GM19372 (cell line): ENCODE results near the gene DPYSL5.

ENCODE experiments used
- ATAC-seq: cut with Tn5 transposase; IDR thresholded peaks from one replicate; pipeline ENCODE4 v1.9.1; 2021; ENCODE audit warnings: mild to moderate bottlenecking, low read depth, moderate library complexity; ENCODE audit not compliant: unreplicated experiment

Gene DPYSL5

DNA sequence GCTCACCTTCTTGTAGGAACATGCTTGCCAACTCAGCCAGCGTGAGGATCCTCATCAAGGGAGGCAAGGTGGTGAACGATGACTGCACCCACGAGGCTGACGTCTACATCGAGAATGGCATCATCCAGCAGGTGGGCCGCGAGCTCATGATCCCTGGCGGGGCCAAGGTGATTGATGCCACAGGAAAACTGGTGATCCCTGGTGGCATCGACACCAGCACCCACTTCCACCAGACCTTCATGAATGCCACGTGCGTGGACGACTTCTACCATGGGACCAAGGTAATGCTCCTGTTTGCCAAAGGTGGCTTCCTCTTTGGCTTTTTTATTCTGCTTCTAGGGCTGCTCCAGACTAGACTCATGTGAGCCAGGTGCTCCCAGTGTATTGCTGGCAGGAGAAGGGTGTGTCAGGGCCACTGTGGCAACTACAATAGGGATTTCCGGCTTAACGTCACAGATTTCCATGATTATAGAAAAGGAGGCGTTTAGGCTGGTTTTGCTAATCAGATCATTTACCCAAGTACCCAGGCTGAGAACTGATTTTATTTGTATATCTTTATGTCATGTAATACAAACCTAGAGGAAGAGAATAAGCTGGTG lies 50.6 kb downstream of the DPYSL5 start:
- no peak for ATAC-seq

DNA sequence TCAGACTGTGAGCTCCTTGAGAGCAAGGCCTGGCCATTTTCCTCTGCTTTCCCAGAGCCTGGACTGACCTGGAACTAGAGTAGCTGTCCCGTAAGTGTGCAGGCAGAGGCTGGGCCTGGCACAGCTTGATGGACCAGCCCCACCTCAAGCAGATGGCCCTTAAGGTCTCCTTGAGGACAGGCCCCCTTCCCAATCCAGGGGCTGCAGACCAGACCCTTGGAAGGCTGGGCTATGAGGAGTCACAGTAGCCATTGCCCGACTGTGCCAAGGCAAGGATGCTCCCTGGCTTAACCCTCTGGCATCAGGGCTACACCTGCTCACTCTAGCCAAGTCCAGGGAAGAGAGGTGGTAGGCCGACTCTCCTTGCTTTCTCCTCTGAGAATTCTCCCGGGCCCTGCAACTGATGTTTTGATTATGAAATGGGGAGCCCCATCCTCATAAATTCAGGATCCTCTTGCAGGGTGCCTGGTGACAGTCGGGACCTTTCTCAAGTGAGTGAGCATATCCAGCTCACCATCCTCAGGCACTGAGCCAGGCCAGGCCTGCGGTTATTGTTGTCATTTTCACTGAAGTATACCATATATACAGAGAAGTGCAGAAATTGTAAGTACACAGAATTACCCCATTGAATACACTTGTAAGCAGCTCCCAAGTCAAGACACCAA lies 51.7 kb downstream of the DPYSL5 start:
- ATAC-seq = no peak

DNA sequence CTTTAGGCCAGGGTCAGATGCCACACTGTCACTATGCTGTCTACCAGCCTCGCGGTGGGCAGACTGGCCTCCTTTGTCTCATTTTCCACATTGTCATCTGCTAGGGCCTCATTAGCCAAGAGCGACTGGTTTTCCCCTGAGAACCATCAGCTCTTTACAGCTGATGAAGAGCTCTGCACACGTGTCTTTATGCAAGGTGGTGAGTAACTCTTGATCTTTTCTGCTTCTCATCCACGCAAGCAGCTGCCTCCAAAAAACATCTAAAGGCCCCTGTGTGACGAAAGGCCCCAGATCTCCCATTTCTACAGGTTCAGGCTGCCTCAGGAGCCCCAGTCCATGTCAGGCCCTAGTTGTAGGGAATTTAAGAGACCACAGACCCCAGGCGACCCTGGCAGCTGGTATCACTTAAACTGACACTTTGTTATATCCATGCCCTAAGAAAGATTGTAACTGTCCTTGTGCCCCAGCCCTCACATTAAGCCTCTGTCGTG lies 52.9 kb downstream of the DPYSL5 start:
- ATAC-seq = no peak

DNA sequence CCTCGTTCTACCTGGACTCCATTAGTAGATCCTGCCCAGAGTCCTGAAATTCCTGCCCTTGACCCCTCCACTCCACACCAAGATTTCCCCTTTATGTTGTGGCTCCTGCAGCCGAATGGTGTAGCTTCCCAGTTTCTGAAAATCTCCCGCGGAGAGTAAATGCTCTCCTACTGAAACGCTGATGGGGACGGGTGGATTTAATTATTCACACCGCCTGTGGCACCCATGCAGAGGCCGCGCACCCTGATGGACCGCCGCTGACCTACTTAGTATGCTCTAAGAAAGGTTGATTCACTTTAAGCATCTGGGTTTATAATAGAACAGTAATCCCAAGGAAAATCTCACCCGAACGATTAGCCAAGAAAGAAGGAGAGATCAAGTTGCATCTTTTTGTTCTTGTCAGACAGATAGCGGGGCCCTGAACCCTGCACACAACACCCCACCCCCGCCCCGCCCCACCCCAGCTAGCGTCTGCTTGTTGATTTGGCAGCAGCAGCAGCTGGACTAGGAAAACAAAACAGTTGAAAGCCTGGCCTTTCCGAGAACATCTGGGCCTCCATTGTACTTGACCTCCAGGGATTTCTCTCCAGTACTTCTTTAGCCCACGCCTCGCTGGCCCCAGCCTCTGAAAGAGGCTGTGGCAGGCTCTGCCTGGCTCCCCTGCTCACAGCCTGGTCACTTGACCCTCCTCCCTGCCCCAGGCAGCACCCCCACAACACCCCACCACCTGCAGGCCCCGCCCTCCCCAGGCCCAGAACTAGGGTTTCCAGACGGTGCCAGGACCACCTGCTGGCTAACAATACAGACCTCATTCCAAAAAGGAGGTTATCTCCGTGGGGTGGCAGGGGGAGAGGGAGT lies 53.6 kb downstream of the DPYSL5 start:
- no peak for ATAC-seq

DNA sequence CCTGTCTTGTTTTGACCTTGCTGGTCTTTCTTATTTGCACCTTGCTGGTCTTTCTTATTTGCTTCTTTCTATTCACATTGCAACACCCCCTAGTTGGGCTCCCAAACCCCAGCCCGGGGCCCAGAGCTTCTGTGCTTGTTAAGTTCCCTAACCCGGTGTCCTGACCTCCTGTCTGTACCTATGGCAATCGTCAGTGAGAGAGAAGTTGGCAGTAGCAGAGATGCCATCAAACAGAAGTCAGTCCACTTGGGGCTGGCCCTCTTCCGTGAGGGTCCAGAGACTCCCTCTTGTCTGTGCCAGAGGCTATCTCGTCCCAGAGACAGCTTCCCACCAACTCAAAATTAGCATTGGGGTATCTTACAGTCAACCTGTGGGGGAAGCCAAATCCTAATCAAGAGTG lies 55.7 kb downstream of the DPYSL5 start:
- no peak for ATAC-seq

DNA sequence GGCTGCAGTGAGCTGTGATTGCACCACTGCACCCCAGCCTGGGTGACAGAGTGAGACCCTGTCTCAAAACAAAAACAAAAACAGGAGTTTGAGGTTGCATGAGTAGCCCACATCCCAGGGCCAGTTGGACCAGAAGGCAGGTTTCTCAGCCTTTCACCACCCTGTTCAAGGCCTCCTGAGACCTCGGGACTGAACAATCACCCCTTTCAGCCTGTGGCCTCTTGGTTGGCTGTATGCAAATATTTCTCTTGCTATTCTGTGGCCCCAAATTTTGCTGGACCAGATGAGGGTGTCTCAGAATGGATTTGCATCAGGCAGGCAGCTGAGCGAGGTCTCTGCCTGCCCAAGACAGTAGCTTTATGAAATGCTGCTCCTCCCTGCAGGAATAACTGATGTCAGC lies 56.9 kb downstream of the DPYSL5 start:
- ATAC-seq = no peak

DNA sequence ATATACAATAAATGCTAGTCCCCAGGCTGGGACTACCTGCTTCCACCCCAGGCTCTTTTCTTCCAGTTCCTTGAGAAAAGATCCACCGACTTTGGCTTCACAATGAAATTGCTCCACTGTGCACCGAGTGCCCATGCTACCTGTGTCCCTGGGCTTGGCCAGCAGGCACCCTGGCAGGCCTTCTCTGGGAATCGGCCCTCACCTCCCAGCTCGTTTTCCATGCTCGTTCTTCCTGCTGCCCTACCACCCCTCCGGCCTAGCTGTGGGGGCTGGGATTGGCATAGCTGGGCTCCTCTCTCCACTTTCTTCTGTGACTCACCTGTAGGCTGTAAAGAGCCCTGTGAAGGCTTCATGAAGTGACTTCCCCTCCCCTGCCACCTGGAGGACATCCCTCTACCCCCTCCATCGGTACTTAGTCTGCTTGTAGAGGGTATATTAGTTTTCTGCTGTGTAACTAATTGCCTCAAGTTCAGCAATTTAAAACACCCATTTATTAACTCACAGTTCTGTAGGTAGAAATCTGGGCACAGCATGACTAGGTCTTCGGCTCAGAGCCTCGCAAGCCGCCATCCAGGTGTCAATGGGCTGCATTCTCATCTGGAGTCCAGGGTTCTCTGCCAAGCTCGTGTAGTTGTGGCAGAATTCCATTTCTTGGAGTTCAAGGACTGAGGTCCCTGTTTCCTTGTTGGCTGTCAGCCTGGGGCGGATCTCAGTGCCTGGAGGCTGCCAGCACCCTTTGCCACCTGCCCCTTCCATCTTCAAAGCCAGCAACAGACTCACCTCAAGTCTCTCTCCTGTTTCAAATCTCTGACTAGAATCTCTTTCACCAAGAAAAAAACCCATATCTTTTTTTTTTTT lies 57.6 kb downstream of the DPYSL5 start:
- ATAC-seq = no peak

DNA sequence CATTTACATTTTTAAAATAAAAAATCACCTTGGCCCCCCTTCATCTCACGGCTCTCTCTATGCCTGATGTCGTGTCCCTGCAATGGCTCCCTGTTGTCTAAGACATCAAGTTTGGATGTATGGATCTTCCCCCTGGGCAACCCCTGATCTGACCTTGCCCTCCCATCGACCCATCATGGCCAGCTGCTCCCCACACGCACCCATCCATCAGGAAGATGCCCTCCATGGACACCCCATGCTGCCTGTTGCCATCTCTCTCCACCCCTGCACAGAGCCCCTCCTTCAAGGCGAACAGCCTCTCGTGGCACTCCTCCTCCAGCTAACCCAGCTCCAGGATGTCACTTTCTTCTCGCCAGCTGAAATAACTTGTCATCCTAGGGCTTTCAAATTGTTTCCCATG lies 59.5 kb downstream of the DPYSL5 start:
- no peak for ATAC-seq

DNA sequence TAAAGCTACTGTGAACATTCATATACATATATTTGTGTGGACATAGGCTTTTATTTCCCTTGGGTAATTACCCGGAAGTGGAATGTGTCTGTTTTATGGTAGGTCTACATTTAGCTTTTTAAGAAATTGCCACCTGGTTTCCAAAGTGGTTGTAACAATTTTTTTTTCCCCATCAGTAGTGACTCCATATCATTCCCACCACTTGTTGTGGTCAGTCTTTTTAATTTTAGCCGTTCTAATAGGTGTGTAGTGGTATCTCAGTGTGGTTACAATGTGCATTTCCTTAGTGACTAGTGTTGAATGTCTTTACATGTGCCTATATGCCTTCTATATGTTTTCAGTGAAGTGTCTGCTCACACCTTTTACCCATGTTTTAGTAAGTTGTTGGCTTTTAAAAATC lies 62.2 kb downstream of the DPYSL5 start:
- no peak for ATAC-seq

DNA sequence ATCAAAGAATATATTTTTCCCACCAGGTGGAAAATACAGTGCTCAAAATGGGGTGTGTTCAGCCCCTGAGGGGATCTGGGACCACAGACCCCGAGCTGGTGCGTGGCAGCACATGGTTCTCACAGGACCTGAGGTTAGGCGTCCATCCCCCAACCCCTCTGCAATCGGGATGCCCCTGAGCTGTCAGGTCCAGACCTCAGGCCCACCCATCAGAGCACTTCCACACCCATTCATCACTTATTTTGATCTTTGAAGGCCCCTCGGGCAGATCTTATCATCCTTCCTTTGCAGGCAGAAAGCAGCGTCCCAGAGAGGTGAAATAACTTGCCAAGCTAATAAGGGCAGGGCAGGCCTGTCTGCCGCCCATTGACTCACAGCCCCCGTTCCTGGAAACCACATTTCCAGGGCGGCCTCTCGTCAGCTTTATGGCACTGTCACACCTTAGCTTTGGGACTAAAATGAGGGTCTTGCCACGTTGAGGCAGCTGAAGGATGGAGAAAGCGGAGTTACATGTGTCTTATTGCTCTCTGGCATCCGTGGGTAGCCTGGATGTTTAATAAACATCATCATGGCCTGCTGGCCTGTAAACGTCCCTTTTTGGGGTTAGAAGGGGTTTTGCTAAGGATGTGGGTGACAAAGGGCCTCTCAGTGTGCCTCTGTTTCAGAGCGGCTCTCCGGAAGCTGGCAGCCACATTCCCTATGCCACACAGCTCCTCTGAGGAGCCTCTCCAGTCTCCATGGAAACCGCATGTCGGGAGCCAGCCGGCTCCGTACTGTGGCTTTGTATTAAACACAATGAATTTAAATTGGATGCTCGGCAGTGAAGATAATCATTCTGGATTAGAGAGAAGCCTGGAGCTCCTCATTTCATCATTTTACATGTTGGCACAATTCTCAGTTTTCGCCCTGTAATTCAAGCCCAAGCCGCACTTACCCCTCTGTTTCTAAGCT lies 64.3 kb downstream of the DPYSL5 start:
- ATAC-seq = no peak

DNA sequence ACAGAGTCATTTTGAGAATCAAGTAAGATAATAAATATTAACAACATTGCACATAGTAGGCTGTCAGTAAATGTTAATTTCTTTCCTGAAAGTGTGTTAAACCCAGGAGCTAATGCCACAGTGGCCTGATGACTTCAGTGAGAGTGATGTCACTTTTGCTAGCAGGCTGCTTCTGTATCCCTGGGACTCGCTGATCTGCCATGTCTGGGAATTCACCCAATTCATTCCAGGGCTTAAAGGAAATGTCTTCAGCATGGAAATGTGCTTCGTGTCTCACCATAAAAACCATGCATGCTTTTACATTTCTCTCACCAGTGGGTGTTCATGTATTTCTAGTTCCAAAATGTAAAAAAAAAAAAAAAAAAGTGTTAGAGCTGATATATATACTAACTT lies 65.7 kb downstream of the DPYSL5 start:
- no peak for ATAC-seq

DNA sequence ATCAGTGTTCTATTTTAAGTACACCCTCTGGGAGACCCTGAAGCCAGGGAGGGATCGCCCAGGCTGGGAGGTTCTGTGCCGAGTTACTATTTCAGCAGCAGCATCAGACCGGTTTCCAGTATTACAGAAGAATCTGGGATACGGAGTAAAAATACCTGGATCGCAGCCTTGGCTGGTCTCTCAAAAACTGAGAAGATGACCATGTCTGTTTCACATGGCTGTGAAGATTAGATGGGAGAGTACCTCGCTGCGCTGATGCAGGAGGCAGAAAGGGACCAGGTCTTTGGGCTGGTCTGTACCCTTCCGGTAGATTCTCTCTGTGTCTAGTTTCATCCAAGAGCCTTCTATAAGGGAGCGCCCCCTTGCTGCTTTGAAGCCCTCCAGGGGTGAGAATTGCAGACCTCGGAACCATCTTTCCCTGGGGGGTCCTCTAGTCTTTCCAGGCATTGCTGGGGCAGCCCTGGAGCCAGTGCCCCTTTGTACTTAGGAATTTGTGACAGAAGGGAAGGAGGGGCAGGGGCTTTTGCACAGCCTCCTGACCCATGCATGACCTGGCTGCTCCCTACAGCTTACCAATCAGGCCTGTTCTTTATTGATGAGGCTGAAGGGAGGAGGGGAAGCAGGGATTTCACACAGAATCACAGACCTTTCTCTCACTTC lies 66.2 kb downstream of the DPYSL5 start:
- no peak for ATAC-seq

DNA sequence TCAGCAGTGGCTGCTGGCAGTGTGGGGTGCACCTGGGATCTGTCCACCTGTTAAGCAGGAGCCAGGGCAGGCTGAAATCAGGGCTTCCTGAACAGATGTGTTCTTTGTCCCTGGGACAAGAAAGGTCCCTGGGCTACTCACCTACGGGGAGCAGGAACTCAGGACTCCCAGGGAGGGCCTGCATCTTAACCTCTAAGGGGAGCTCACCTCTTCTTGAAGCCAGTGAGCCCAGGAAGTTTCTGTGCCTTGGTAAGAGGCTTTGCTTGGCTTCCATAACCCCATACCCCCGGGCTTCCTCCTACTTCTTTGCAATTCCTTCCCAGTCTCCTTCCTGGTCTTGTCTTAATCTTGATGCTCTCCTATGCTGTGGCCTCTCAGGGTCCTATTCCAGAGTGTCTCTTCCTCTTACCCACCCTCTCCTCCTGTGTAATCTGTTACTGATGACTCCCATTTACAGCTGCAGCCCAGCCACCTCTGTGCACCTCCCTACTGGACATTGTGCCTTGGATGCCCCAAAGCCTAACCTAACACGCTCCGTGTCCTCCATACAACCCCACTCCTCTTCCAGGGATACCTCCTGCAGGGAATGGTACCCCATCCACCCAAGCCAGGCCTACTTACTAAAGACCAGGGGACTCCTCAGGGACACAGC lies 66.9 kb downstream of the DPYSL5 start:
- ATAC-seq = no peak

DNA sequence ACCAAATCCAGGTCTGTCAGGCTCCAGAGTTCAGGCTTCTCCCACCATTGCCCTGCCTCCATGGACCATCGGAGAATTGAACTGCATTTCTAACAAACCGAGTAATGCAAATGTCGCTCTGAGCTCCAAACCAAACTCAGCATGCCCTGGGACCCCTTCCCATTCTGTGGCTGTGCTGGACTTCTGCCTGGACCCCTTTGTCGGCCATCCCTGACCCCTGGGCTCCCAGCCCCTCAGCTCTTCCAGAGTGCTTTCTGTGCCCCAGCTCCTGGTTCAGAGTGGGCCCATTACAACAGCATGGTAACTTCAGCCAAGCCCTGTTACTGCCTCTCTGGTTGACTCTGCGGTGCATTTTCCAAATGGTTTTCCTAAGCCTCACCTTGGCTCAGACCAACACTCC lies 67.4 kb downstream of the DPYSL5 start:
- ATAC-seq = no peak

DNA sequence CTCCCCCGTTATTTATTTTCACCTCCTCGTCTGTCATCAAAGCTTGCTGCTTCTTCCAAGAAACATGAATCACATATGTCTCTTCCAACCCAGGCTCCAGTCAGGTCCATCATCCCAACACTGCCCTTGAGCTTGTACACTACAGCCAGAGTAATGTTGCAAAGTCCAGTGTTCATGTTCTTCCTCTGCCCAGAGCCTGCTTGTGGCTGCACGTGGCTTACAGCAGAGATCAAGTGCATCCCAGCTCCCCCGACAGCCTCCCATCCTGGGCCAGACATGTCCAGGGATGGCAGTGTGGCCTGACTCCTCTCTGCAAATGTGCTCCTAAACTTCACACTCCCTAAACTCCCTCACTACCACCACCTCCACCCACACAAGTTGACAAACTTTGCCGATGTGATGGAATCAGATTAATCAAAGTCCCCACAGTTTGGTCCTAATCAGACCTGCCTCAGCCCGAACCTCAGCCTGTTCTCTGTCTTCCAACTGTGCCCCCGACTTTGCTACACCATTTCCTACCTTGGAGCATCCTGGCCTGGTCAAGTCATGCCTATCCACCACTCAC lies 68.3 kb downstream of the DPYSL5 start:
- ATAC-seq = no peak

DNA sequence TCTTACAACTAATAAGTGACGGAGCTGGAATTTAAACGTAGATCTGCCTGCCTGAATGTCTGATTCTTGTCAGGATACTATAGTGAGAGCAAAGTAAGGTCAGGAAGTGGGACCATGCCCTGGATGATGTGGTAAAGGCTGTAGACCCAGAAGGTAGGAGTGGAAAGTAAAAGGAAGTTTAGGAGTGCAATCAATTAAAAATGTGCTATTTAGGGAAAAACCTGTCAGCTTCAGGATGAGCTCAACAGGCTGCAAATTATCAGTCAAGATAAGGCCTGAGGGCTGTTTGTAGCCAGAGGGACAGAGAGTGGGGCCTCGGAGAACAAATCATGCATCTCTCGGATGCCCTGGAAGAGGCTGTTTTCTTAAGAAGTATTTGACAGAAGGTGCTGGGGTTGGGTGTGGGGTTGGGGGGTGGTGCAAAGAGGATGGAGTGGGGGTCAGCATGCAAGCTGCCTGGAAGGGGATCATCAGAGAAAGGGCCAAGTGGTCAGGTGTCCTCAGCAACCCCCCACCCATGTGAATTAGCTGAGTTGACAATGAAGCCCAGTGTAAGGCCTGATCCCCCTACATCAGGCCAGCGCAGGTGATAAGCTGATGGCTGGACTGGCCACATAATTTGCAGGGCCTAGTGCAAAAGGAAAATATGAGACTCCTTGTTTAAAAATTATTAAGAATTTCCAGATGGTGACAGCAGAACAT lies 69.4 kb downstream of the DPYSL5 start:
- no peak for ATAC-seq

DNA sequence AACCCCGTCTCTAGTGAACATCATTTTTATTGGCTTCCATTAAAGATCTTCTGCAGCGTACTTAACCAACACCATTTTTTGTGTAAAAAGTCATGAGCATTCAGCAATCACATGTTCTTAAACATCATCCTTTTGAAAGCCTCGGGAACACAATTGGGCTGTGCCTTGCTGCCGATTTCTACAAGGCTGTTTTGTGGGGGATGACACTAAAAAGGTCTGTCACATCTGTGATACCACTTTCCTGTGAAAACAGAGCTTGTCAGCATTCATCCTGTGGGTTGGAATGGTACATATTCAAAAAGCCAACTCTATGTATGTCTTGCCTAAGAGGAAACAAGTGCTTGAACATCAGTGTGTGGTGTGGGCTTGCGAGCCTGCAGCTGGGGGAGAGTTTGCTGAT lies 73.4 kb downstream of the DPYSL5 start:
- no peak for ATAC-seq
